ENCODE results near the gene TMEM250. TPM values are rescaled to one million over a fixed set of nuclear protein-coding genes. Genes with fewer than 3 reads are reported as not detected.

Gene TMEM250
- total and polyA plus RNA-seq, 5 donors, result 16.5 to 25.5 (median 20.3) TPM

DNA sequence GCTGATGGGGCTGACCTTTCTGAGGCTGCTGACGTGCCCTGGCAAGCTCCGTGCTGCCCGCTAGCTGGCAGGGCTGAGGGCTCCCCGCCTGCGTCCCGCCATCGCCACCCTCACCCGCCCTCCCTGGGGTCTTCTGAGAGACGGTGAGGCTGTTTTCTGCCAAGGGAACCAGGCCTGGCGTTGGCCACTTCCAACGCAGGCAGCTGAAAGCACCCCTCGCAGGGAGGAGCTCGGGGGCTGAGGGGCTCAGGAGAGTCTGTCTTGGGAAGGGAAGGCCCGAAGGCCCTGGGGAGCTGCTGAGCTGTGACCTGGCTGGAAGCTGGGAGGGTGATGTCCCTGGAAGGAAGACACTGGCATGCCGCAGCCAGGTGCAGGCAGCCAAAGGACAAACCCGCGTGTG is 9.8 kb upstream of the TMEM250 start:
- intact Hi-C loops (cut with DNase I), result loop anchor here in 3 of 4 donors (5.0 to 10.0 kb wide), 4 partner anchors 244 to 424 kb away; partner anchors contain the start of gene KCNT1 (in 1 of the 3)
- ATAC-seq, result no peak
- no peaks in the 10 kb centered on the region for H3K27me3 ChIP-seq (ENCODE audit: control insufficient read depth, insufficient read depth)
- no peak overlapping the region for H3K4me3 ChIP-seq (ENCODE audit: low read length)
- DNase-seq, result peak in 1 of 3 donors; percentile 34
- H3K27ac ChIP-seq (ENCODE audit: low read length), result no peak overlapping the region
- 76% methylated on average over 17 of the region's 17 CpGs for WGBS
- no peaks in the 10 kb centered on the region for H3K4me1 ChIP-seq (ENCODE audit: control insufficient read depth, insufficient read depth, low read length)
- no peaks in the 10 kb centered on the region for H3K9me3 ChIP-seq (ENCODE audit: control insufficient read depth, low read length)

GRCh38 chr9:136127313-136127712 is 8.6 kb upstream of the TMEM250 start:
- Histone ChIP-seq H3K4me1 (ENCODE audit: control insufficient read depth, insufficient read depth, low read length) (no peaks in the 10 kb centered on the region), H3K27ac (ENCODE audit: low read length) (no peak overlapping the region), H3K9me3 (ENCODE audit: control insufficient read depth, low read length) (no peaks in the 10 kb centered on the region), H3K27me3 (ENCODE audit: control insufficient read depth, insufficient read depth) (no peaks in the 10 kb centered on the region), H3K4me3 (ENCODE audit: low read length) (no peak overlapping the region)
- DNase-seq (no peak), ATAC-seq (no peak)
- intact Hi-C loops (cut with DNase I), result loop anchor here in 3 of 4 donors (5.0 to 10.0 kb wide), 4 partner anchors 243 to 423 kb away; partner anchors contain the start of gene KCNT1 (in 1 of the 3)
- WGBS, result 77% methylated on average over 18 of the region's 18 CpGs

DNA sequence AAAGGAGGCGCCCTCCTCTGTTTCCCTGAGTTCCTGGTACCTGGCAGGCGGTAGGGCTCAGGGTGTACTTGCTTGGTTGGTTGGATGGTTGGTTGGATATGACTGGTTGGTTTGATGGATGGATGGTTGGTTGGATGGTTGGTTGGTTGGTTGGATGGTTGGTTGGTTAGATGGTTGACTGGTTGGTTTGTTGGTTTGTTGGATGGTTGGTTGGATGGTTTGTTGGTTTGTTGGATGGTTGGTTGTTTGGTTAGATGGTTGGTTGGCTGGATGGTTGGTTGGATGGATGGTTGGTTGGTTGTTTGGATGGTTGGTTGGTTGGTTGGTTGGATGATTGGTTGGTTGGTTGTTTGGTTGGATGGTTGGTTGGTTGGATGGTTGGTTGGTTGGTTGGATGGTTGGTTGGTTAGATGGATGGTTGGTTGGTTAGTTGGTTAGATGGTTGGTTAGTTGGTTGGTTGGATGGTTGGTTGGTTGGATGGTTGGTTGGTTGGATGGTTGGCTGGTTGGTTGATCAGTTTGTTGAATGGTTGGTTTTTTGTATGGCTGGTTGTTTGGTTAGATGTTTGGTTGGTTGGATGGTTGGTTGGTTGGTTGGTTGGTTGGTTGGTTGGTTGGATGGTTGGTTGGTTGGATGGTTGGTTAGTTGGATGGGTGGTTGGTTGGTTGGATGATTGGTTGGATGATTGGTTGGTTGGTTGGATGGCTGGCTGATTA is 6.5 kb upstream of the TMEM250 start:
- H3K27ac ChIP-seq (ENCODE audit: low read length), result no peak overlapping the region
- no peak for DNase-seq
- no peaks in the 10 kb centered on the region for H3K4me1 ChIP-seq (ENCODE audit: control insufficient read depth, insufficient read depth, low read length)
- no peaks in the 10 kb centered on the region for H3K9me3 ChIP-seq (ENCODE audit: control insufficient read depth, low read length)
- 89% methylated on average over 2 of the region's 2 CpGs for WGBS
- H3K27me3 ChIP-seq (ENCODE audit: control insufficient read depth, insufficient read depth), result no peaks in the 10 kb centered on the region
- no peak for ATAC-seq
- intact Hi-C loops (cut with DNase I), result loop anchor here (2.0 to 10.0 kb wide), 7 partner anchors 158 to 420 kb away; partner anchors contain the start of gene KCNT1 (in 1 of the 4)
- H3K4me3 ChIP-seq (ENCODE audit: low read length), result no peak overlapping the region

- 25% methylated on average over 45 of the region's 45 CpGs for WGBS
- H3K27ac ChIP-seq (ENCODE audit: low read length), result no peak overlapping the region
- intact Hi-C loops (cut with DNase I), result loop anchor here (1.0 to 10.0 kb wide), 7 partner anchors 154 to 418 kb away; partner anchors contain the start of gene KCNT1 (in 1 of the 4)
- ATAC-seq (peak; percentile 36 to 55), DNase-seq (peak; percentile 82 to 92 (median 92))
- no peaks in the 10 kb centered on the region for H3K4me1 ChIP-seq (ENCODE audit: control insufficient read depth, insufficient read depth, low read length)
- H3K4me3 ChIP-seq (ENCODE audit: low read length), result no peak overlapping the region
- no peaks in the 10 kb centered on the region for H3K27me3 ChIP-seq (ENCODE audit: control insufficient read depth, insufficient read depth)
- H3K9me3 ChIP-seq (ENCODE audit: control insufficient read depth, low read length), result no peaks in the 10 kb centered on the region
These were observed 4.0 kb upstream of the TMEM250 start for GRCh38 chr9:136122425-136123383.

DNA sequence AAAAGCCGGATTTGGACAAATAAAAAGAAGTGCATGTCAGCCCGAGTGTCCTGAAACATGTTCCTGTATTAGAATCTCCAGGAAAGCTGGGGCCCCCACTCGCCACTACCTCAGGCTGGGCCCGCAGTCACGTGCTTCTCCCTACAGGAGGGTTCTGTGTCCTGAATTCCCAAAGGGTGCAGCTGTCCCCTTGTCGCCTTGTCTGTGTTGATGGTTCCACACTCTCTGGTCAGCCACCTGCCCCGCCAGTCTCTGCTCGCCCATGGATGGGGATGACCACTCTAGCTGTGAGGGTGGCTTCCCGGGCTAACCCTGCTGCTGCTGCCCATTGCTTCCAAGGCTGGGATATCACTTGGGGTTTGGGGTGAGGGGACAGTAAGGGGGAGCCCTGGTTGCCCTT is 3.1 kb upstream of the TMEM250 start:
- DNase-seq, result peak in 1 of 3 donors; percentile 37
- H3K4me1 ChIP-seq (ENCODE audit: control insufficient read depth, insufficient read depth, low read length), result peaks cover 4% of the 10 kb centered on the region
- no peaks in the 10 kb centered on the region for H3K27me3 ChIP-seq (ENCODE audit: control insufficient read depth, insufficient read depth)
- H3K4me3 ChIP-seq (ENCODE audit: low read length), result no peak overlapping the region
- 92% methylated on average over 9 of the region's 9 CpGs for WGBS
- intact Hi-C loops (cut with DNase I), result loop anchor here (2.0 to 10.0 kb wide), 6 partner anchors 154 to 417 kb away; partner anchors contain the start of gene KCNT1 (in 1 of the 4)
- ATAC-seq, result no peak
- H3K9me3 ChIP-seq (ENCODE audit: control insufficient read depth, low read length), result no peaks in the 10 kb centered on the region
- H3K27ac ChIP-seq (ENCODE audit: low read length), result no peak overlapping the region

- WGBS, result 86% methylated on average over 18 of the region's 18 CpGs
- Histone ChIP-seq H3K4me3 (ENCODE audit: low read length) (no peak overlapping the region), H3K27ac (ENCODE audit: low read length) (no peak overlapping the region), H3K4me1 (ENCODE audit: control insufficient read depth, insufficient read depth, low read length) (peaks cover 4% of the 10 kb centered on the region), H3K27me3 (ENCODE audit: control insufficient read depth, insufficient read depth) (no peaks in the 10 kb centered on the region), H3K9me3 (ENCODE audit: control insufficient read depth, low read length) (no peaks in the 10 kb centered on the region)
- intact Hi-C loops (cut with DNase I), result loop anchor here (5.0 to 10.0 kb wide), 5 partner anchors 153 to 416 kb away; partner anchors contain the start of gene KCNT1 (in 1 of the 4)
- ATAC-seq, result no peak
- DNase-seq, result peak in 1 of 3 donors; percentile 59
These were observed 1.8 kb upstream of the TMEM250 start for GRCh38 chr9:136120438-136120844.

DNA sequence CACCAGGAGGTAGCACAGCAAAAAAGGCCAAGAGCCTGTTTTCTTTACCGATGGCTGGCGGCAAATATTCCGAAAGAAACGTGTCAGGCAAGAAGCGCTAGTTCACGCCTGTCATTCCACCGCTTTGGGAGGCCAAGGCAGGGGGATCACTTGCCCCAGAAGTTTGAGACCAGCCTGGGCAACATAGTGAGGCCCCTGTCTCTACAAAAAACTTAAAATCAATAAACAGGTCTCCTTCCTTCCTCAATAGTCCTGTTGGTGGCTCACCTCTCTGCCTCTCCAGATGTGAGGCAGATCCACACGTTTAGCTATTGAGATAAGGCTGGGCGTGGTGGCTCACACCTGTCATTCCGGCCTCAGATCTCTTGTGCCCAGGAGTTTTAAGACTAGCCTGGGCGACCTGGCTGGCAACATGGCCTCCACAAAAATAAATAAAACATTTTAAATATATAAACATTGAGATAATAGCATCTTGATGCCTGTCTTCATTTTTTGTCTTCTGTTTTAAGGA is 1.3 kb upstream of the TMEM250 start:
- no peaks in the 10 kb centered on the region for H3K9me3 ChIP-seq (ENCODE audit: control insufficient read depth, low read length)
- DNase-seq, result peak in 1 of 3 donors; percentile 40
- intact Hi-C loops (cut with DNase I), result loop anchor here (5.0 to 10.0 kb wide), 5 partner anchors 153 to 415 kb away; partner anchors contain the start of gene KCNT1 (in 1 of the 4)
- H3K27me3 ChIP-seq (ENCODE audit: control insufficient read depth, insufficient read depth), result no peaks in the 10 kb centered on the region
- 55% methylated on average over 11 of the region's 11 CpGs for WGBS
- H3K4me3 ChIP-seq (ENCODE audit: low read length), result no peak overlapping the region
- no peak for ATAC-seq
- peaks cover 4% of the 10 kb centered on the region for H3K4me1 ChIP-seq (ENCODE audit: control insufficient read depth, insufficient read depth, low read length)
- peak overlapping the region; percentile 73 for H3K27ac ChIP-seq (ENCODE audit: low read length)

- H3K27me3 ChIP-seq (ENCODE audit: control insufficient read depth, insufficient read depth), result no peaks in the 10 kb centered on the region
- DNase-seq (peak; percentile 64 to 84 (median 80)), ATAC-seq (peak; percentile 6 to 61)
- peaks cover 4% of the 10 kb centered on the region for H3K4me1 ChIP-seq (ENCODE audit: control insufficient read depth, insufficient read depth, low read length)
- WGBS, result 2% methylated on average over 64 of the region's 64 CpGs
- no peaks in the 10 kb centered on the region for H3K9me3 ChIP-seq (ENCODE audit: control insufficient read depth, low read length)
- intact Hi-C loops (cut with DNase I), result no loop called here
- peak overlapping the region; percentile 59 for H3K4me3 ChIP-seq (ENCODE audit: low read length)
- peak overlapping the region; percentile 73 for H3K27ac ChIP-seq (ENCODE audit: low read length)
These were observed 597 bp upstream of the TMEM250 start for GRCh38 chr9:136119061-136119882.

- Histone ChIP-seq H3K27me3 (ENCODE audit: control insufficient read depth, insufficient read depth) (no peaks in the 10 kb centered on the region), H3K9me3 (ENCODE audit: control insufficient read depth, low read length) (no peaks in the 10 kb centered on the region), H3K4me3 (ENCODE audit: low read length) (peak overlapping the region; percentile 59), H3K4me1 (ENCODE audit: control insufficient read depth, insufficient read depth, low read length) (peaks cover 4% of the 10 kb centered on the region), H3K27ac (ENCODE audit: low read length) (peak overlapping the region; percentile 49)
- DNase-seq, result no peak
- intact Hi-C loops (cut with DNase I), result no loop called here
- peak; percentile 5 to 11 for ATAC-seq
- under 1% methylated on average over 36 of the region's 36 CpGs for WGBS
These were observed 757 bp downstream of the TMEM250 start for GRCh38 chr9:136117916-136118319.
